ENCODE data around the gene SFXN5. TPM values are rescaled to one million over a fixed set of nuclear protein-coding genes. Genes with fewer than 3 reads are reported as not detected.

SFXN5 gene
- polyA plus RNA-seq, 1 donor from 2014 or later, result 5.8 TPM

DNA sequence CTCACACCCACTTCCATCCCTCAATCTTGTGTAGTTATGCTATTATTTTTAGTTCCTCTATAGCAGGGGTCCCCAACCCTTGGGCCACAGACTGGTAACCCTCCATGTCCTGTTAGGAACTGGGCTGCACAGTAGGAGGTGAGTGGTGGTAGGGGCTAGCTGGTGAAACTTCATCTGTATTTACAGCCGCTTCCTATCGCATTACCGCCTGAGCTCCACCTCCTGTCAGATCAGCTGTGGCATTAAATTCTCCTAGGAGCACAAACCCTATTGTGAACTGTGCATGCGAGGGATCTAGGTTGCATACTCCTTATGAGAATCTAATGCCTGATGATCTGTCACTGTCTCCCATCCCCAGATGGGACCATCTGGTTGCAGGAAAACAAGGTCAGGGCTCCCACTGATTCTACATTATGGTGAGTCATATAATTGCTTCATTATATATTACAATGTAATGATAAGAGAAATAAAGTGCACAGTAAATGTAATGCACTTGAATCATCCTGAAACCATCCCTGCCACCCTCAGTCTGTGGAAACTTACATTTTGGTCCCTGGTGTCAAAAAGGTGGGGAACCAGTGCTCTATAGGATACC lies 42.9 kb upstream of the SFXN5 start (continued):
- no peak for TF ChIP-seq EZH2 (IDR thresholded peaks at IDR 0.05; ENCODE audit: borderline replicate concordance, insufficient read depth, low read length, poor library complexity, severe bottlenecking)

DNA sequence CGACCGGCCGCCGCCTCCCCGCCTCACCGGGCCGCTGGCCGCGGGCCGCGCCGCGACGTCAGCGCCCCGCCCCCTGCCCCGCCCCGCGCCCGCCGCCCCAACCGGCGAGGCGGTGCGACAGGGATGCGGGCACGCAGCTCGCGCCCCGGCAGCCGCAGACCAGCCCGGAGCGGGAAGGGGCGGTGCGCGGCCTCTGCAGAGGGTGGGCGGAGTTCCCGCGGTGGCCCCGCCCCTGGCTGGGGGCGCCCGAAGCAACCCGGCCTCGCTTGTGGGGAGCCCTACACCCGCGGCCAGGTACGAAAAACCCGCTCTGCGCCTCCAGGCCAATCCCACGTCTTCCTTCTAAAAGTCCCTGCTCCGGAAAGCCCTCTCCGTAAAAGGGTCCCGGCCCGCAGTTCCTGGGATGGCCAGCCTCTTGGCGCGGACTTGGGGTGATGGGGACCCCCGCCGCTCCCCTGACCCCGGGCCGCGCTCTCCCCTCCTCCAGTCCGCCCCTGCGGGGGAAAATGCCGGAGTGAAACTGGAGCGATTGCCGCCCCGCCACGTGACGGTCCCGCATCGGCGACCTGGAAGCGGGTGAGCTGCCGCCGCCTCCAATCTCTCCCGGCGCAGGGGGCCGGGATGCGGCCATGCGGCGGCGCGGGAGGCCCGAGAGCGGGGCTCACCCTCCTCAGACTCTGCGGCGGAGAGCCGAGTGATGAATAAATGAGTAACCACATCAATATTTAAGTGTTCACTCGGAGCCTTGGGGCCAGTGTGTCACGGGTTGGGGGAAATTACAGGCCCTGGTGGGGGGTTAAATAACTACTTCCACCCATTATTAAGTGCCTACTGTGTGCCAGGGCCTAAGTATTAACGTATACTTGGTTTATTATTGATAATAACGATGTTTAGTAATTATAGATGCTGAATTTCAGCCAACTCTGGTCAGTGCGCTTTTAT lies 41.7 kb upstream of the SFXN5 start, which contains the start of gene RAB11FIP5:
RAB11FIP5 (minus strand) TSS at position 36 of the 942 bp plus-strand sequence. CDS start 171 bp downstream, outside the sequence.
- no peaks in the 10 kb centered on the region for H3K9me2 ChIP-seq (ENCODE audit: insufficient read depth, low read length)

DNA sequence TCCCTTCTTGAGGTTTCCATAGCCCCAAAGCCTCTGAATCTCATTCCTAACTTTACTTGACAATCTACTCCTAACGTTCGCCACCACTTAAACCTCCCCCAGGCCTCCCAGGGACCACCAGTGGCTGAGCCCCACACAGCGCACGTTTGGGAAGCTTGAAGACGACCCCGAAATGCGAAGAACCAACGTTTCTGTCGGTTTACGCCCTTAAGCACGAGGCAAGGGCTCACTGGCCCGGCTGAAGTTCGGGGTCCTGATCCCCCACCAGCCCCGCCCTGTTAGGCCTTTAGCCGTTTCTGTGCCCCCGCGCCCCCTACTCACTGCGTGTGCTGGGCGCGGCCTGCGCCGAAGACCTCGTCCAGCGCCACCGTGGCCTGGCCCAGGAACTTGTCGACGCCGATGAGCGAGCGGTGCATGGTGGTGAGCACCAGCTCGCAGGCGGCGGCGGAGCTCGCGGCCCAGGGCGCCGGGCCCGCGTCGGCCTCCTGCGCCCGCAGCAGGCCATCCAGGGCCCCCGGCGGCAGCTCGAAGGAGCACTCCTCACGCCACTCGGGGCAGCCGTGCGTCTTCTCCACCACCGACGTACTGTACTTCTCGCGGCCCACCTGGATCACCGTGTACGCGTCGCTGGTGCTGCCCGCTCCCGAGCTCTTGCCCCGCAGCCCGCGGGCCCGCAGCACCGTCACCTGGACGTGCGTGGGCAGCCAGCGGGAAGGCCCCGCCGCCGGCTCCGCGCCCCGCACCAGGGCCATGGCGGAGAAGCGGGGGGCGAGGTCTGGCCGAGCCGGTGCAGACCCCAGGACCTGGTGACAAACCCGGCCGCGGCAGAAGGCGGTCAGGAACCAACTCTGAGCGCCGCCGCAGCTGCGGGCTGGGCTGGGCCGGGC lies 40.8 kb upstream of the SFXN5 start:
- H4K20me1 ChIP-seq (ENCODE audit: insufficient read depth), result no peaks in the 10 kb centered on the region
- H3K4me2 ChIP-seq (ENCODE audit: low read length), result peak overlapping the region; percentile 62
- TF ChIP-seq POLR2AphosphoS5 (IDR thresholded peaks at IDR 0.05) (peak; percentile 17), TAF1 (IDR thresholded peaks at IDR 0.05; ENCODE audit: low read depth) (peak; percentile 7), MXI1 (conservative IDR thresholded peaks at IDR 0.05; ENCODE audit: poor library complexity, severe bottlenecking) (peak; percentile 25), RAD21 (conservative IDR thresholded peaks at IDR 0.05) (no peak)
- peaks cover 8% of the 10 kb centered on the region for H3K79me2 ChIP-seq (replicated peaks; ENCODE audit: insufficient read depth, low read length)
- H2AFZ ChIP-seq (ENCODE audit: low read depth, low read length), result peak overlapping the region; percentile 21
- H3K27me3 ChIP-seq (ENCODE audit: insufficient read depth, low read depth, low read length), result peaks cover 14% of the 10 kb centered on the region
- no peaks in the 10 kb centered on the region for H3K36me3 ChIP-seq (ENCODE audit: insufficient read depth, low read length)
- H3K9me2 ChIP-seq (ENCODE audit: insufficient read depth, low read length), result no peaks in the 10 kb centered on the region
- no peak overlapping the region for H3K27ac ChIP-seq (ENCODE audit: low read length)
- H3K9me3 ChIP-seq (ENCODE audit: low read length), result no peaks in the 10 kb centered on the region
- no peaks in the 10 kb centered on the region for H3F3A ChIP-seq (ENCODE audit: insufficient read depth, low read length, poor library complexity, severe bottlenecking)
- H3K9ac ChIP-seq (ENCODE audit: low read length), result peak overlapping the region; percentile 67
- peak overlapping the region; percentile 83 for H3K4me3 ChIP-seq (ENCODE audit: low read length)

More for the DNA sequence above, 41.7 kb upstream of the SFXN5 start, which contains the start of gene RAB11FIP5:
- Histone ChIP-seq H4K20me1 (ENCODE audit: insufficient read depth) (no peaks in the 10 kb centered on the region), H3K27me3 (ENCODE audit: insufficient read depth, low read depth, low read length) (peaks cover 14% of the 10 kb centered on the region), H3K4me3 (ENCODE audit: low read length) (peak within 1 kb of the TSS; percentile 83), H3K9ac (ENCODE audit: low read length) (peak within 1 kb of the TSS; percentile 67), H3K79me2 (replicated peaks; ENCODE audit: insufficient read depth, low read length) (peaks cover 8% of the 10 kb centered on the region), H3K4me2 (ENCODE audit: low read length) (peak within 1 kb of the TSS; percentile 62), H3F3A (ENCODE audit: insufficient read depth, low read length, poor library complexity, severe bottlenecking) (no peaks in the 10 kb centered on the region), H3K36me3 (ENCODE audit: insufficient read depth, low read length) (no peaks in the 10 kb centered on the region), H3K27ac (ENCODE audit: low read length) (peak within 1 kb of the TSS; percentile 31), H3K9me3 (ENCODE audit: low read length) (no peaks in the 10 kb centered on the region), H2AFZ (ENCODE audit: low read depth, low read length) (peak within 1 kb of the TSS; percentile 51)
- TF ChIP-seq POLR2AphosphoS5 (IDR thresholded peaks at IDR 0.05), result no peak
- TF ChIP-seq MXI1 (conservative IDR thresholded peaks at IDR 0.05; ENCODE audit: poor library complexity, severe bottlenecking), result peak; percentile 87
- TF ChIP-seq RAD21 (conservative IDR thresholded peaks at IDR 0.05), result no peak
- TF ChIP-seq, protein P1, sequence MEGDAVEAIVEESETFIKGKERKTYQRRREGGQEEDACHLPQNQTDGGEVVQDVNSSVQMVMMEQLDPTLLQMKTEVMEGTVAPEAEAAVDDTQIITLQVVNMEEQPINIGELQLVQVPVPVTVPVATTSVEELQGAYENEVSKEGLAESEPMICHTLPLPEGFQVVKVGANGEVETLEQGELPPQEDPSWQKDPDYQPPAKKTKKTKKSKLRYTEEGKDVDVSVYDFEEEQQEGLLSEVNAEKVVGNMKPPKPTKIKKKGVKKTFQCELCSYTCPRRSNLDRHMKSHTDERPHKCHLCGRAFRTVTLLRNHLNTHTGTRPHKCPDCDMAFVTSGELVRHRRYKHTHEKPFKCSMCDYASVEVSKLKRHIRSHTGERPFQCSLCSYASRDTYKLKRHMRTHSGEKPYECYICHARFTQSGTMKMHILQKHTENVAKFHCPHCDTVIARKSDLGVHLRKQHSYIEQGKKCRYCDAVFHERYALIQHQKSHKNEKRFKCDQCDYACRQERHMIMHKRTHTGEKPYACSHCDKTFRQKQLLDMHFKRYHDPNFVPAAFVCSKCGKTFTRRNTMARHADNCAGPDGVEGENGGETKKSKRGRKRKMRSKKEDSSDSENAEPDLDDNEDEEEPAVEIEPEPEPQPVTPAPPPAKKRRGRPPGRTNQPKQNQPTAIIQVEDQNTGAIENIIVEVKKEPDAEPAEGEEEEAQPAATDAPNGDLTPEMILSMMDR (IDR thresholded peaks at IDR 0.05; ENCODE audit: poor library complexity, severe bottlenecking), result peak; percentile 25
- TF ChIP-seq EZH2 (IDR thresholded peaks at IDR 0.05; ENCODE audit: borderline replicate concordance, insufficient read depth, low read length, poor library complexity, severe bottlenecking), result no peak

Measured in neural cell (in vitro differentiated cells).